IPS-11a (cell line): Measurements from ENCODE around the gene GATA3.

ENCODE experiments used
- H3K4me3 ChIP-seq: one replicate; pipeline ENCODE4 v1.5.1; 2013; ENCODE audit warnings: low read depth, low read length, control low read depth

Gene GATA3

GRCh38 chr10:8092428-8092827 lies 37.9 kb downstream of the GATA3 start:
- no peak overlapping the region for H3K4me3 ChIP-seq

GRCh38 chr10:8095959-8096358 lies 41.5 kb downstream of the GATA3 start:
- no peak overlapping the region for H3K4me3 ChIP-seq

GRCh38 chr10:8096931-8097330 lies 42.4 kb downstream of the GATA3 start:
- H3K4me3 ChIP-seq: no peak overlapping the region

GRCh38 chr10:8100366-8100765 lies 45.9 kb downstream of the GATA3 start:
- no peak overlapping the region for H3K4me3 ChIP-seq

GRCh38 chr10:8102708-8103401 lies 48.4 kb downstream of the GATA3 start:
- H3K4me3 ChIP-seq: no peak overlapping the region

GRCh38 chr10:8103543-8103942 lies 49.1 kb downstream of the GATA3 start:
- no peak overlapping the region for H3K4me3 ChIP-seq

- H3K4me3 ChIP-seq: no peak overlapping the region
These were observed 49.5 kb downstream of the GATA3 start for GRCh38 chr10:8104005-8104404.

- H3K4me3 ChIP-seq: no peak overlapping the region
These were observed 50.2 kb downstream of the GATA3 start for GRCh38 chr10:8104721-8105120.

GRCh38 chr10:8105932-8106331 lies 51.4 kb downstream of the GATA3 start:
- H3K4me3 ChIP-seq: no peak overlapping the region

GRCh38 chr10:8112230-8112905 lies 57.9 kb downstream of the GATA3 start:
- no peak overlapping the region for H3K4me3 ChIP-seq

GRCh38 chr10:8112942-8113442 lies 58.5 kb downstream of the GATA3 start:
- H3K4me3 ChIP-seq: no peak overlapping the region

- H3K4me3 ChIP-seq: no peak overlapping the region
These were observed 59.1 kb downstream of the GATA3 start for GRCh38 chr10:8113616-8114015.

- no peak overlapping the region for H3K4me3 ChIP-seq
These were observed 60.5 kb downstream of the GATA3 start for GRCh38 chr10:8114741-8115617.

GRCh38 chr10:8115618-8115980 lies 61.1 kb downstream of the GATA3 start:
- no peak overlapping the region for H3K4me3 ChIP-seq

- H3K4me3 ChIP-seq: no peak overlapping the region
These were observed 62.0 kb downstream of the GATA3 start for GRCh38 chr10:8116474-8116873.

GRCh38 chr10:8116926-8117493 lies 62.5 kb downstream of the GATA3 start:
- no peak overlapping the region for H3K4me3 ChIP-seq

GRCh38 chr10:8121201-8121890 lies 66.9 kb downstream of the GATA3 start:
- no peak overlapping the region for H3K4me3 ChIP-seq

- H3K4me3 ChIP-seq: no peak overlapping the region
These were observed 68.3 kb downstream of the GATA3 start for GRCh38 chr10:8122611-8123369.

- no peak overlapping the region for H3K4me3 ChIP-seq
These were observed 69.9 kb downstream of the GATA3 start for GRCh38 chr10:8124436-8124835.
